ENCODE measurements around the gene CAT.

CAT gene

GRCh38 chr11:34505874-34506273 lies 67.1 kb downstream of the CAT start:
- Mint-ChIP-seq H3K9me3 (no peaks in the 10 kb centered on the region), H3K27ac (no peak overlapping the region), H3K4me3 (no peak overlapping the region), H3K36me3 (no peaks in the 10 kb centered on the region), H3K27me3 (peaks cover 4% of the 10 kb centered on the region), H3K4me1 (peaks cover 2% of the 10 kb centered on the region)
- ATAC-seq (ENCODE audit: low read depth) (no peak), DNase-seq (ENCODE audit: low spot score in 2 of 2) (no peak)

GRCh38 chr11:34507156-34507555 lies 68.4 kb downstream of the CAT start:
- H3K9me3 Mint-ChIP-seq: no peaks in the 10 kb centered on the region
- no peak overlapping the region for H3K27ac Mint-ChIP-seq
- H3K4me3 Mint-ChIP-seq: no peak overlapping the region

GRCh38 chr11:34507610-34508009 lies 68.9 kb downstream of the CAT start:
- Mint-ChIP-seq H3K27me3 (no peaks in the 10 kb centered on the region), H3K36me3 (no peaks in the 10 kb centered on the region), H3K9me3 (no peaks in the 10 kb centered on the region), H3K4me3 (no peak overlapping the region), H3K27ac (no peak overlapping the region), H3K4me1 (no peaks in the 10 kb centered on the region)
- DNase-seq (ENCODE audit: low spot score in 2 of 2) (no peak), ATAC-seq (ENCODE audit: low read depth) (no peak)

More at GRCh38 chr11:34507156-34507555, 68.4 kb downstream of the CAT start:
- Mint-ChIP-seq H3K36me3 (no peaks in the 10 kb centered on the region), H3K4me1 (no peaks in the 10 kb centered on the region), H3K27me3 (peaks cover under 1% of the 10 kb centered on the region)
- no peak for ATAC-seq (ENCODE audit: low read depth)
- no peak for DNase-seq (ENCODE audit: low spot score in 2 of 2)

GRCh38 chr11:34508524-34508923 lies 69.8 kb downstream of the CAT start:
- Mint-ChIP-seq H3K27me3 (no peaks in the 10 kb centered on the region), H3K4me1 (no peaks in the 10 kb centered on the region), H3K27ac (no peak overlapping the region), H3K36me3 (no peaks in the 10 kb centered on the region), H3K9me3 (no peaks in the 10 kb centered on the region), H3K4me3 (no peak overlapping the region)
- no peak for DNase-seq (ENCODE audit: low spot score in 2 of 2)
- no peak for ATAC-seq (ENCODE audit: low read depth)

- H3K4me1 Mint-ChIP-seq: no peaks in the 10 kb centered on the region
- no peak overlapping the region for H3K27ac Mint-ChIP-seq
- ATAC-seq (ENCODE audit: low read depth) (no peak), DNase-seq (ENCODE audit: low spot score in 2 of 2) (no peak)
- no peak overlapping the region for H3K4me3 Mint-ChIP-seq
- no peaks in the 10 kb centered on the region for H3K9me3 Mint-ChIP-seq
- no peaks in the 10 kb centered on the region for H3K27me3 Mint-ChIP-seq
- H3K36me3 Mint-ChIP-seq: no peaks in the 10 kb centered on the region
Observed at GRCh38 chr11:34509336-34509876, 70.7 kb downstream of the CAT start.

- Mint-ChIP-seq H3K4me1 (no peaks in the 10 kb centered on the region), H3K9me3 (no peaks in the 10 kb centered on the region), H3K4me3 (no peak overlapping the region), H3K27me3 (no peaks in the 10 kb centered on the region), H3K36me3 (no peaks in the 10 kb centered on the region), H3K27ac (no peak overlapping the region)
- no peak for ATAC-seq (ENCODE audit: low read depth)
- DNase-seq (ENCODE audit: low spot score in 2 of 2): no peak
Observed at GRCh38 chr11:34510218-34510617, 71.5 kb downstream of the CAT start.

- Mint-ChIP-seq H3K27me3 (no peaks in the 10 kb centered on the region), H3K9me3 (no peaks in the 10 kb centered on the region), H3K36me3 (no peaks in the 10 kb centered on the region), H3K4me1 (no peaks in the 10 kb centered on the region), H3K4me3 (no peak overlapping the region), H3K27ac (no peak overlapping the region)
- ATAC-seq (ENCODE audit: low read depth) (no peak), DNase-seq (ENCODE audit: low spot score in 2 of 2) (no peak)
Observed at GRCh38 chr11:34510673-34511072, 71.9 kb downstream of the CAT start.

- Mint-ChIP-seq H3K27ac (no peak overlapping the region), H3K36me3 (no peaks in the 10 kb centered on the region), H3K9me3 (no peaks in the 10 kb centered on the region), H3K27me3 (no peaks in the 10 kb centered on the region), H3K4me1 (no peaks in the 10 kb centered on the region), H3K4me3 (no peak overlapping the region)
- DNase-seq (ENCODE audit: low spot score in 2 of 2): peak; percentile 49 to 60
- peak; percentile 97 for ATAC-seq (ENCODE audit: low read depth)
Observed at GRCh38 chr11:34512840-34513681, 74.3 kb downstream of the CAT start.

- no peaks in the 10 kb centered on the region for H3K27me3 Mint-ChIP-seq
- no peaks in the 10 kb centered on the region for H3K36me3 Mint-ChIP-seq
- DNase-seq (ENCODE audit: low spot score in 2 of 2) (no peak), ATAC-seq (ENCODE audit: low read depth) (no peak)
- no peaks in the 10 kb centered on the region for H3K4me1 Mint-ChIP-seq
- no peaks in the 10 kb centered on the region for H3K9me3 Mint-ChIP-seq
- no peak within 1 kb of the TSS for H3K27ac Mint-ChIP-seq
- H3K4me3 Mint-ChIP-seq: no peak within 1 kb of the TSS
Observed at GRCh38 chr11:34513682-34514449, 75.1 kb downstream of the CAT start, which contains the start of gene ELF5. Gene ELF5, minus strand, starts transcription at chr11:34513794. Its CDS starts 8,045 bp downstream, at chr11:34505749.

- no peaks in the 10 kb centered on the region for H3K4me1 Mint-ChIP-seq
- DNase-seq (ENCODE audit: low spot score in 2 of 2): no peak
- no peak for ATAC-seq (ENCODE audit: low read depth)
- H3K4me3 Mint-ChIP-seq: no peak overlapping the region
- no peaks in the 10 kb centered on the region for H3K36me3 Mint-ChIP-seq
- H3K27me3 Mint-ChIP-seq: no peaks in the 10 kb centered on the region
- H3K27ac Mint-ChIP-seq: peak overlapping the region; percentile 55
- H3K9me3 Mint-ChIP-seq: no peaks in the 10 kb centered on the region
Observed at GRCh38 chr11:34514597-34514996, 75.9 kb downstream of the CAT start.

- Mint-ChIP-seq H3K36me3 (no peaks in the 10 kb centered on the region), H3K9me3 (no peaks in the 10 kb centered on the region), H3K27ac (no peak overlapping the region), H3K4me1 (no peaks in the 10 kb centered on the region), H3K27me3 (no peaks in the 10 kb centered on the region), H3K4me3 (no peak overlapping the region)
- no peak for ATAC-seq (ENCODE audit: low read depth)
- DNase-seq (ENCODE audit: low spot score in 2 of 2): no peak
Observed at GRCh38 chr11:34516247-34517040, 77.7 kb downstream of the CAT start.

GRCh38 chr11:34519595-34520235 lies 81.0 kb downstream of the CAT start:
- peaks cover 2% of the 10 kb centered on the region for H3K27me3 Mint-ChIP-seq

GRCh38 chr11:34521265-34521664 lies 82.5 kb downstream of the CAT start:
- peaks cover under 1% of the 10 kb centered on the region for H3K4me1 Mint-ChIP-seq
- H3K36me3 Mint-ChIP-seq: no peaks in the 10 kb centered on the region
- peaks cover 3% of the 10 kb centered on the region for H3K27me3 Mint-ChIP-seq
- H3K4me3 Mint-ChIP-seq: no peak overlapping the region
- H3K27ac Mint-ChIP-seq: no peak overlapping the region
- H3K9me3 Mint-ChIP-seq: no peaks in the 10 kb centered on the region
- no peak for ATAC-seq (ENCODE audit: low read depth)
- no peak for DNase-seq (ENCODE audit: low spot score in 2 of 2)

More at GRCh38 chr11:34519595-34520235, 81.0 kb downstream of the CAT start:
- Mint-ChIP-seq H3K27ac (no peak overlapping the region), H3K4me1 (no peaks in the 10 kb centered on the region), H3K36me3 (no peaks in the 10 kb centered on the region), H3K4me3 (no peak overlapping the region), H3K9me3 (no peaks in the 10 kb centered on the region)
- DNase-seq (ENCODE audit: low spot score in 2 of 2) (no peak), ATAC-seq (ENCODE audit: low read depth) (no peak)
